HepG2 (cell line): ENCODE measurements around the gene PIK3CA. TPM values are rescaled to one million over a fixed set of nuclear protein-coding genes. Genes with fewer than 3 reads are reported as not detected.
A peak's percentile ranks its signal among the peaks of the same experiment; 100 is the strongest.

Experiments
- ATAC-seq: fragments of 200-7000 bp; cut with Tn5 transposase; 3 replicates; pipeline ENCODE4 v1.9.1; 2020; ENCODE audit warnings: mild to moderate bottlenecking, moderate library complexity
- BruUV-seq: library from RNA; stranded (reverse); fragments of 400-500 nt; replicated peaks from 2 replicates; lab custom pipeline; 2021; lab: Mats Ljungman, UMichigan
- CTCF ChIA-PET: fragments of 300-600 bp; formaldehyde crosslinking; extraction: SDS; loops from one replicate; lab custom pipeline; 2021; ENCODE audit warnings: low total read pairs, inconsistent platforms, low intra/inter-chr PET ratio; lab: Yijun Ruan, JAX
- POLR2A ChIA-PET: fragments of 350-600 bp; sonication (Branson Sonifier 250); formaldehyde crosslinking; loops from one replicate; lab custom pipeline; 2020; ENCODE audit warnings: antibody characterized with exemption, inconsistent platforms; lab: Yijun Ruan, JAX
- DNase-seq: peaks from one replicate; pipeline ENCODE4 v3.0.0-alpha.2; 2015; ENCODE audit warnings: low spot score
- FAIRE-seq: peaks from 3 replicates; lab custom pipeline; 2011; peaks lifted over from hg19 to GRCh38; lab: Jason Lieb, UNC
- H2AFZ ChIP-seq: one replicate; pipeline ENCODE4 v1.6.1; 2011; ENCODE audit warnings: low read length, inconsistent platforms
- H3K27ac ChIP-seq: fragments of 300-600 bp; 3 replicates; pipeline ENCODE4 v1.8.0; 2011; ENCODE audit warnings: mixed run types, mild to moderate bottlenecking, mixed read lengths, low read length, inconsistent platforms; ENCODE audit not compliant: insufficient read depth; ENCODE audit errors: extremely low read length
- H3K27me3 ChIP-seq, 2 experiments: fragments of 200-600 bp in 1 of 2; 2 replicates in 1 of 2; 3 replicates in 1 of 2; pipeline versions ENCODE4 v1.6.0 to v1.8.0; 2011; ENCODE audit warnings: low read length in 2 of 2, mild to moderate bottlenecking in 2 of 2, moderate library complexity in 2 of 2, inconsistent platforms in 1 of 2; ENCODE audit not compliant: insufficient read depth in 2 of 2, control insufficient read depth in 1 of 2
- H3K36me3 ChIP-seq, 2 experiments: fragments of 200-600 bp in 1 of 2; replicated peaks in 1 of 2; 2 replicates in 1 of 2; 3 replicates in 1 of 2; pipeline versions ENCODE4 v1.5.1 to v1.8.0; 2011; ENCODE audit warnings: low read length in 2 of 2, inconsistent platforms in 1 of 2; ENCODE audit not compliant: insufficient read depth in 2 of 2, control insufficient read depth in 1 of 2
- H3K4me1 ChIP-seq: 2 replicates; pipeline ENCODE4 v1.5.1; 2012; ENCODE audit warnings: low read length, inconsistent platforms; ENCODE audit not compliant: insufficient read depth
- H3K4me2 ChIP-seq: 2 replicates; pipeline ENCODE4 v1.6.0; 2011; ENCODE audit warnings: low read depth, low read length, inconsistent platforms
- H3K4me3 ChIP-seq, 3 experiments: fragments of 200-600 bp in 1 of 3; sonication (generic), shearing (Covaris generic) in 1 of 3; replicated peaks in 1 of 3; 2 replicates each; pipeline ENCODE4 v1.5.1; 2011 to 2016; ENCODE audit warnings: low read length in 3 of 3, inconsistent platforms in 2 of 3, low read depth in 2 of 3, mild to moderate bottlenecking in 2 of 3, control low read depth in 1 of 3, mixed read lengths in 1 of 3; ENCODE audit not compliant: insufficient read depth in 1 of 3
- H3K79me2 ChIP-seq: one replicate; pipeline ENCODE4 v1.6.1; 2011; ENCODE audit warnings: low read length, inconsistent platforms; ENCODE audit not compliant: insufficient read depth
- H3K9ac ChIP-seq: 2 replicates; pipeline ENCODE4 v1.6.0; 2011; ENCODE audit warnings: mild to moderate bottlenecking, low read depth, low read length, inconsistent platforms; ENCODE audit not compliant: insufficient read depth
- H3K9me3 ChIP-seq: 2 replicates; pipeline ENCODE4 v1.5.1; 2012; ENCODE audit warnings: mild to moderate bottlenecking, low read length
- H4K20me1 ChIP-seq: 2 replicates; pipeline ENCODE4 v1.6.0; 2011; ENCODE audit warnings: inconsistent platforms, mild to moderate bottlenecking, low read length, moderate library complexity; ENCODE audit not compliant: insufficient read depth
- CHD4 ChIP-seq: fragments of 200-600 bp; sonication (generic); IDR thresholded peaks from 2 replicates; pipeline ENCODE4 v1.7.0; 2017; ENCODE audit warnings: mild to moderate bottlenecking, low read length, borderline replicate concordance
- NFE2L1 ChIP-seq: sonication (generic); formaldehyde crosslinking; IDR thresholded peaks from 2 replicates; pipeline ENCODE4 v1.4.0; 2020; ENCODE audit warnings: missing genetic modification reagents, mild to moderate bottlenecking, borderline replicate concordance
- SALL1 ChIP-seq: sonication (generic); formaldehyde crosslinking; IDR thresholded peaks from 2 replicates; pipeline ENCODE4 v1.8.0; 2022; ENCODE audit warnings: mild to moderate bottlenecking, missing genetic modification reagents
- SP2 ChIP-seq: sonication (generic); formaldehyde crosslinking; IDR thresholded peaks from 2 replicates; pipeline ENCODE4 v1.5.1; 2020; ENCODE audit warnings: mild to moderate bottlenecking, missing genetic modification reagents
- ZKSCAN5 ChIP-seq: sonication (generic); formaldehyde crosslinking; IDR thresholded peaks from 2 replicates; pipeline ENCODE4 v1.5.1; 2020; ENCODE audit warnings: mild to moderate bottlenecking, missing genetic modification reagents
- ZNF292 ChIP-seq: sonication (generic); formaldehyde crosslinking; IDR thresholded peaks from 2 replicates; pipeline ENCODE4 v1.8.1; 2022; ENCODE audit warnings: mild to moderate bottlenecking, low read depth, missing genetic modification reagents, borderline replicate concordance
- WGBS: methylation state at CpG from one replicate; pipeline ENCODE4 v1.1.6; 2017; ENCODE audit warnings: low lambda C conversion rate; 5-methylcytosine and 5-hydroxymethylcytosine counted together
- in situ Hi-C: cut with HindIII; loops from 2 replicates; pipeline ENCODE4 v1.10.0; 2017; ENCODE audit warnings: low pct_unique_long_range_greater_than_20kb; ENCODE audit not compliant: extremely low pct_ligation_motif_present
- intact Hi-C: fragments of 100-400 bp; cut with micrococcal nuclease; formaldehyde crosslinking; loops from one replicate; pipeline ENCODE4 v1.10.0; 2022; ENCODE audit not compliant: unreplicated experiment
- polyA plus RNA-seq, 8 experiments: library from polyadenylated mRNA; depleted of rRNA in 3 of 8; stranded (reverse) in 7 of 8; unstranded in 1 of 8; fragments of >200 nt; fragmentation: Illumina TruSeq in 4 of 8; extraction: Trizol in 4 of 8; gene quantifications; 2 replicates each; pipeline versions ENCODE4 v1.2.1 to v1.2.3, GENCODE V29; 2011 to 2016; ENCODE audit warnings: low read depth in 4 of 8, missing spikeins in 1 of 8, mixed read lengths in 1 of 8; ENCODE audit not compliant: insufficient read depth in 1 of 8
- total RNA-seq, 5 experiments: library from RNA; depleted of rRNA; stranded (reverse); fragments of >200 nt; fragmentation: Illumina TruSeq; extraction: Trizol; gene quantifications; 2 replicates each; pipeline ENCODE4 v1.2.3, GENCODE V29; 2016; ENCODE audit warnings: low read depth in 1 of 5
- TF ChIP-seq, protein P1 (sequence below): sonication (generic); formaldehyde crosslinking; IDR thresholded peaks from 2 replicates; pipeline ENCODE4 v1.5.1; 2020; ENCODE audit warnings: mild to moderate bottlenecking, missing genetic modification reagents, moderate library complexity
- TF ChIP-seq, protein P2 (sequence below): IDR thresholded peaks from 2 replicates; pipeline ENCODE4 v1.6.1; 2016; ENCODE audit warnings: missing compliant biosample characterization, missing genetic modification reagents, borderline replicate concordance

The PIK3CA gene
- total and polyA plus RNA-seq, 2 of the 13 experiments (the other 11 are each of a cell fraction or from before 2014, with no cell fraction given) = 5.7 to 11.4 TPM

DNA sequence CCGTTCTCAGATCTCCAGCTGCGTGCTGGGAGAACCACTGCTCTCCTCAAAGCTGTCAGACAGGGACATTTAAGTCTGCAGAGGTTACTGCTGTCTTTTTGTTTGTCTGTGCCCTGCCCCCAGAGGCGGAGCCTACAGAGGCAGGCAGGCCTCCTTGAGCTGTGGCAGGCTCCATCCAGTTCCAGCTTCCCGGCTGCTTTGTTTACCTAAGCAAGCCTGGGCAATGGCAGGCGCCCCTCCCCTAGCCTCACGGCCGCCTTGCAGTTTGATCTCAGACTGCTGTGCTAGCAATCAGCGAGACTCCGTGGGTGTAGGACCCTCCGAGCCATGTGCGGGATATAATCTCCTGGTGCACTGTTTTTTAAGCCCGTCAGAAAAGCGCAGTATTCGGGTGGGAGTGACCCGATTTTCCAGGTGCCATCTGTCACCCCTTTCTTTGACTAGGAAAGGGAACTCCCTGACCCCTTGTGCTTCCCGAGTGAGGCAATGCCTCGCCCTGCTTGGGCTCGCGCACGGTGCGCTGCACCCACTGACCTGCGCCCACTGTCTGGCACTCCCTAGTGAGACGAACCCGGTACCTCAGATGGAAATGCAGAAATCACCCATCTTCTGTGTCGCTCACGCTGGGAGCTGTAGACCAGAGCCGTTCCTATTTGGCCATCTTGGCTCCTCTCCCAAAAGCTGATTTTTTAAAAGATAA lies 15.8 kb upstream of the PIK3CA start (continued):
- TF ChIP-seq, protein P1, sequence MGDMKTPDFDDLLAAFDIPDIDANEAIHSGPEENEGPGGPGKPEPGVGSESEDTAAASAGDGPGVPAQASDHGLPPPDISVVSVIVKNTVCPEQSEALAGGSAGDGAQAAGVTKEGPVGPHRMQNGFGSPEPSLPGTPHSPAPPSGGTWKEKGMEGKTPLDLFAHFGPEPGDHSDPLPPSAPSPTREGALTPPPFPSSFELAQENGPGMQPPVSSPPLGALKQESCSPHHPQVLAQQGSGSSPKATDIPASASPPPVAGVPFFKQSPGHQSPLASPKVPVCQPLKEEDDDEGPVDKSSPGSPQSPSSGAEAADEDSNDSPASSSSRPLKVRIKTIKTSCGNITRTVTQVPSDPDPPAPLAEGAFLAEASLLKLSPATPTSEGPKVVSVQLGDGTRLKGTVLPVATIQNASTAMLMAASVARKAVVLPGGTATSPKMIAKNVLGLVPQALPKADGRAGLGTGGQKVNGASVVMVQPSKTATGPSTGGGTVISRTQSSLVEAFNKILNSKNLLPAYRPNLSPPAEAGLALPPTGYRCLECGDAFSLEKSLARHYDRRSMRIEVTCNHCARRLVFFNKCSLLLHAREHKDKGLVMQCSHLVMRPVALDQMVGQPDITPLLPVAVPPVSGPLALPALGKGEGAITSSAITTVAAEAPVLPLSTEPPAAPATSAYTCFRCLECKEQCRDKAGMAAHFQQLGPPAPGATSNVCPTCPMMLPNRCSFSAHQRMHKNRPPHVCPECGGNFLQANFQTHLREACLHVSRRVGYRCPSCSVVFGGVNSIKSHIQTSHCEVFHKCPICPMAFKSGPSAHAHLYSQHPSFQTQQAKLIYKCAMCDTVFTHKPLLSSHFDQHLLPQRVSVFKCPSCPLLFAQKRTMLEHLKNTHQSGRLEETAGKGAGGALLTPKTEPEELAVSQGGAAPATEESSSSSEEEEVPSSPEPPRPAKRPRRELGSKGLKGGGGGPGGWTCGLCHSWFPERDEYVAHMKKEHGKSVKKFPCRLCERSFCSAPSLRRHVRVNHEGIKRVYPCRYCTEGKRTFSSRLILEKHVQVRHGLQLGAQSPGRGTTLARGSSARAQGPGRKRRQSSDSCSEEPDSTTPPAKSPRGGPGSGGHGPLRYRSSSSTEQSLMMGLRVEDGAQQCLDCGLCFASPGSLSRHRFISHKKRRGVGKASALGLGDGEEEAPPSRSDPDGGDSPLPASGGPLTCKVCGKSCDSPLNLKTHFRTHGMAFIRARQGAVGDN (CRISPR knock-in tag) = peak; percentile 46
- TF ChIP-seq SALL1 (CRISPR knock-in tag) (peak; percentile 42; the same call in 1 of the 2 replicates), ZNF292 (CRISPR knock-in tag) (peak; percentile 64; the same call in 1 of the 2 replicates)
- TF ChIP-seq, all 625 proteins: peak for 17; not testable (repeated sequence) for 608

DNA sequence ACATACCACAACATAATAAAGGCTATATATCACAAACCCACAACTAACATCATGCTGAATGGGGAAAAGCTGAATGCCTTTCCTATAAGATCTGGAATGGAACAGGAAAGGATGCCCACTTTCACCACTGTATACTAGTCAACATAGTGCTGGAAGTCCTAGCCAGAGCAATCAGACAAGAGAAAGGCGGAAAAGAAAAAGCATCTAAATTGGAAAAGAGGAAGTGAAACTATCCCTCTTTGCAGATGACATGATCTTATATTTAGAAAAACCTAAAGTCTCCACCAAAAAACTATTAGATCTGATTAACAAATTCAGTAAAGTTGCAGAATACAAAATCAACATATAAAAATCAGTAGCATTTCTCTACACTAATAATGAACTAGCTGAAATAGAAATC lies 14.6 kb upstream of the PIK3CA start:
- no TSS peak for BruUV-seq
- H4K20me1 ChIP-seq = no peaks in the 10 kb centered on the region
- CTCF ChIA-PET = no interaction called here
- no peak overlapping the region for H3K9ac ChIP-seq
- DNase-seq = no peak
- in situ Hi-C loops = loop anchor here (25.0 kb wide), 1 partner anchor 429 kb away; the partner anchor contains the start of gene ACTL6A
- no peaks in the 10 kb centered on the region for H3K4me1 ChIP-seq
- POLR2A ChIA-PET = no interaction called here
- no peaks in the 10 kb centered on the region for H3K36me3 ChIP-seq
- no peak overlapping the region for H3K4me3 ChIP-seq
- TF ChIP-seq CHD4 = no peak
- TF ChIP-seq, protein P2, sequence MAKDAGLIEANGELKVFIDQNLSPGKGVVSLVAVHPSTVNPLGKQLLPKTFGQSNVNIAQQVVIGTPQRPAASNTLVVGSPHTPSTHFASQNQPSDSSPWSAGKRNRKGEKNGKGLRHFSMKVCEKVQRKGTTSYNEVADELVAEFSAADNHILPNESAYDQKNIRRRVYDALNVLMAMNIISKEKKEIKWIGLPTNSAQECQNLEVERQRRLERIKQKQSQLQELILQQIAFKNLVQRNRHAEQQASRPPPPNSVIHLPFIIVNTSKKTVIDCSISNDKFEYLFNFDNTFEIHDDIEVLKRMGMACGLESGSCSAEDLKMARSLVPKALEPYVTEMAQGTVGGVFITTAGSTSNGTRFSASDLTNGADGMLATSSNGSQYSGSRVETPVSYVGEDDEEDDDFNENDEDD (CRISPR knock-in tag) = no peak
- no peak for TF ChIP-seq SP2 (CRISPR knock-in tag)
- no peak for TF ChIP-seq ZKSCAN5 (CRISPR knock-in tag)
- TF ChIP-seq NFE2L1 (CRISPR knock-in tag) = no peak
- TF ChIP-seq, all 625 proteins: peak for 0
- Histone ChIP-seq H3K27ac (no peak overlapping the region), H2AFZ (no peak overlapping the region), H3K9me3 (no peaks in the 10 kb centered on the region), H3K79me2 (no peaks in the 10 kb centered on the region), H3K27me3 (no peaks in the 10 kb centered on the region), H3K4me2 (no peak overlapping the region)
- WGBS = 92% methylated on average over 1 of the region's 1 CpG
- intact Hi-C loops = no loop called here
- ATAC-seq = no peak
- no peak for FAIRE-seq
